ENCODE results near the gene MRI1.
"Not testable (repeated sequence)": the region's sequence is repeated elsewhere in the genome, so short reads cannot be mapped to it uniquely, and the experiment has no call there.

The MRI1 gene

DNA sequence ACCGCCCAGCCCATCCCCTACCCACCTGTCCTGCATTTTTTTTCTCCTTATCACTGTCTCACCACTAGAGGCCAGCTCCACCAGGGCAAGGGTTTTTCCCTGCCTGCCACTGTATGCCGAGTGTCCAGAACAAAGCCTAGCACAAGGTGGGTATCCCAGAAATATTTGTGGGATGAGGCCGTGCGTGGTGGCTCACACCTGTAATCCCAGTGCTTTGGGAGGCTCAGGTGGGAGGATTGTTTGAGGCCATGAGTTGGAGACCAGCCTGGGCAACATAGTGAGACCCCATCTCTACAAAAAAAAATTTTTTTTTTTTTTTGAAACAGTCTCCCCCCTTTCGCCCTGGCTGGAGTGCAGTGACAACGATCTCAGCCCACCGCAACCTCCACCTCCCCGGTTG, 2.9 kb upstream of the MRI1 start:
- no peak for DNase-seq (ENCODE audit: low read depth)

DNA sequence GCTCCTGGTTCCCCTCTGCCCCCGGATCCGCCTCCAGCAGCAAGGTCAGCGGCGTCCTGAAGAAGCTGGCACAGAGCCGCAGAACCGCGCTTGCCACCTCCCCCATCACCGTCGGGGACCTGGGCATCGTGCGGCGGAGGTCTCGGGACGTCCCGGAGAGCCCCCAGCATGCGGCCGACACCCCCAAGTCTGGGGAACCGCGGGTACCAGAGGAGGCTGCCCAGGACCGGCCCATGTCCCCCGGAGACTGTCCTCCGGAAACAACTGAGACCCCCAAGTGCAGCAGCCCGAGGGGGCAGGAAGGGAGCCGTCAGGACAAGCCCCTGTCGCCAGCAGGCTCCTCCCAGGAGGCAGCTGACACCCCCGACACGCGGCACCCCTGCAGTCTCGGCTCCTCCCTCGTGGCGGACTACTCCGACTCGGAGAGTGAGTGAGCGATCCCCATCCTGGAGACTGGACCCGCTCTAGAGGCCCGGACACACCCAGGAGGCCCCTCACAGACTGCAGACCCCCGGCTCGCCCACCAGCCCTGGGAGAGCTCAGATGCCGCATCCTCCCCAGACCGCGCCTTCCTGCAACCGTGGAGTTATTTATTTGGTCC, 1.6 kb upstream of the MRI1 start:
- no peak for DNase-seq (ENCODE audit: low read depth)

DNA sequence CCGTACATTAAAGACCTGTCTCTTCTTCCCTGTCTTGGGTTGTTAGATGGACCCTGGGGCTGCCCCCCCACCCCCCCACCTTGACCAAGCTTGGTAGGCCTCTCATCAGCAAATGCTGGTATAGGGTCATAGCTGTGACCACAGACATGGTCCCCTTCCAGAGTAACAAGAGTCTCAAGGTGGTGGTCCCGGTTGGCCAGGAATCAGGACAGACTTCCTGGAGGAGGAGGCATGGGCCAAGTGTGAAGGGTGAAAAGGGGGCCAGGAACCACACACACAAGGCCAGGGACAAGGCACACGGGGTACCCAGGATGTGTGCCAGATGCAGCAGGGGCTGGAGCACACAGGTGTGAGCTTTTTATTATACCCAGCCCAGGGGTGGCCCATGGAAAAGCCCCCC, 1.1 kb upstream of the MRI1 start:
- DNase-seq (ENCODE audit: low read depth) = no peak

DNA sequence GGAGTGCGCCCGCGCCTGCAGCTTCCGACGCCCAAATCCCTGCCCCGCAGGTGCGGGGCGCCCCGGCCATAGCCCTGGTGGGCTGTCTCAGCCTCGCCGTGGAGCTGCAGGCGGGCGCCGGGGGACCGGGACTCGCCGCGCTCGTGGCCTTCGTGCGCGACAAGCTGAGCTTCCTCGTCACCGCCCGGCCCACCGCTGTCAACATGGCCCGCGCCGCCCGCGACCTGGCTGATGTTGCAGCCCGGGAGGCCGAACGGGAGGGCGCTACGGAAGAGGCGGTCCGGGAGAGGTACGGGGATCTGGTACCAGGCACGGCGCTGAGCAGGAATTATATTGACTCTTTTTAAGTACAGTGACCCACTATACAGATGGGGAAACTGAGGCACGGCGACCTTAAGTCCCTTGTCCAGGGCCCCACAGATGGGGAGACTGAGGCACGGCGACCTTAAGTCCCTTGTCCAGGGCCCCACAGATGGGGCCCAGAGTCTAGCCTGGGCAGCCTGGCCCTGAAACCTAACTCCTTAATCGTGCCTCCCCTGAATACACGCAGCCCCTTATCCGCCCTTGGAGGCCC, 586 bp downstream of the MRI1 start:
- DNase-seq (ENCODE audit: low read depth) = no peak

DNA sequence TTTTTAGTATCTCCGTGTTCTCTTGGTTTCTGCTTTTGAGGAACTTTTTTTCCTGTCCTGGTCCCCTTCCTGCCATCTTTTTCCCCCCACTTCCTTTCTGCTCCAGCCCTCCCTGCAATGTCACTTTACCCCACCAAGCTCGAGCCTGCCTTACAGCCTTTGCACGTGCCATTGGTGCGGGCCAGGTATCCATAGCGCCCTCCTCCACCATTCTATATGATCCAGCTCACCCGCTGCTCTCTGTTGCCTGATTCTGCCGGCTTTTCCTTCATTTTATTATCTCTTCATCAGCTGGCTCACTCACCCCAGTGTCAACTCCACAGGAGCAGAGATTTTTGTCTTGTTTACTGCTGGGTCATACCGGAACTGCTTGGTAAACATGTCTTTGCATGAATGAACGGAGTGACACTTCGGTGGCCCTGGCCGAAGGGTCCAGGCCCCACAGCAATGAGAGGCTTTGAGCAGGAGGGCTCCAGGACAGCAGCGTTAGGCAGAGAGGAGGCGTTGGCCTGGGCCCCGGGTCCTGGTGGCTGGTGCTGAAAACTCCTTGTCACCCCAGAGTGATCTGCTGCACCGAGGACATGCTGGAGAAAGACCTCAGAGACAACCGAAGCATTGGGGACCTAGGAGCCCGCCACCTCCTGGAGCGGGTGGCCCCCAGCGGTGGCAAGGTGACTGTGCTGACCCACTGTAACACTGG, 1.2 kb downstream of the MRI1 start:
- no peak for DNase-seq (ENCODE audit: low read depth)

DNA sequence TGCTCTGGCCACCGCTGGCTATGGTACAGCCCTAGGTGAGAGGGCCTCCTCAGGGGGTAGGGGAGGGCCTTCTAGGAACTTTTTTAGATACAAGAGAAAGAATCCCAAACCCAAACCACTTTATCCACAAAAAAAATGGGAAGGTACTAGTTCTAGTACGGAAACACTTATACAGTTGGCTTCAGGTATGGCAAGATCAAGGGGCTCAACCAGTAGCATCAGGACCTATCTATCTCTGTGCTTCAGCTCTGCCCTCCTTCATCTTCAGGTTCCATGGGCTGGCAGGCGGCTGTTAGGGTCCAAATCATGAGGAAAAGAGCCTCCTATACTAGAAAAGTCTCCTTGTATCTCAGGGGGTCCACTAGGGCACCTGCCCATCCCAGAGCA, 1.8 kb downstream of the MRI1 start:
- no peak for DNase-seq (ENCODE audit: low read depth)

DNA sequence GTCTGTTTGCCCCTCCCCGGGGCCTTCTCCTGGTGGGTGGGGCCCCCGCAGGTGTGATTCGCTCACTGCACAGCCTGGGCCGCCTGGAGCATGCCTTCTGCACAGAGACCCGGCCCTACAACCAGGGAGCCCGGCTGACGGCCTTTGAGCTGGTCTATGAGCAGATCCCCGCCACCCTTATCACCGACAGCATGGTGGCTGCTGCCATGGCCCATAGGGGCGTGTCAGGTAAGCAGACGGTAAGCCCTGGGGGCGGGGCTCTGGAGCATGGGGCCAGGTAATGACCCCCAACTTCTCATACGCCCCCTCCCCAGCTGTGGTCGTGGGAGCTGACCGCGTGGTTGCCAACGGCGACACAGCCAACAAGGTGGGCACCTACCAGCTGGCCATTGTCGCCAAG, 4.2 kb downstream of the MRI1 start:
- no peak for DNase-seq (ENCODE audit: low read depth)

DNA sequence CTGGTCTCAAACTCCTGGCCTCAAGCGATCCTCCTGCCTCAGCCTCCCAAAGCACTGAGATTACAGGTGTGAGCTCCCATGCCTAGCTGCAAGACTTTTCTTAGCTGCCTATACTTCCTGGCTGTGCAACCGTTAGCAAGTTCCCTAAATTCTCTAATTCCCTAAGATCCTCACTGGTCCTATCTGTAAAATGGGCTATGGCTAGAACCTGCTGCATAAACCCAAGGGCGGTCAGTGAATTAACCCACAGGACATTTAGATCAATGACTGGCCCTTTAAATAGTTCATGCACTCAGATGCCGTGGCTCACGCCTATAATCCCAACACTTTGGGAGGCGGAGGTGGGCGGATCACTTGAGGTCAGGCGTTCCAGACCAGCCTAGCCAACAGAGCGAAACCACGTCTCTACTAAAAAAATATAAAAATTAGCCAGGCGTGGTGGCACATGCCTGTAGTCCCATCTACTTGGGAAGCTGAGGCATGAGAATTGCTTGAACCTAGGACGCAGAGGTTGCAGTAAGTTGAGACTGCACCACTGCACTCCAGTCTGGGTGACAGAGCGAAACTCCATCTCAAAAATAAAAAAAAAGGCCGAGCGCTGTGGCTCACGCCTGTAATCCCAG, 5.8 kb downstream of the MRI1 start:
- DNase-seq (ENCODE audit: low read depth) = no peak

DNA sequence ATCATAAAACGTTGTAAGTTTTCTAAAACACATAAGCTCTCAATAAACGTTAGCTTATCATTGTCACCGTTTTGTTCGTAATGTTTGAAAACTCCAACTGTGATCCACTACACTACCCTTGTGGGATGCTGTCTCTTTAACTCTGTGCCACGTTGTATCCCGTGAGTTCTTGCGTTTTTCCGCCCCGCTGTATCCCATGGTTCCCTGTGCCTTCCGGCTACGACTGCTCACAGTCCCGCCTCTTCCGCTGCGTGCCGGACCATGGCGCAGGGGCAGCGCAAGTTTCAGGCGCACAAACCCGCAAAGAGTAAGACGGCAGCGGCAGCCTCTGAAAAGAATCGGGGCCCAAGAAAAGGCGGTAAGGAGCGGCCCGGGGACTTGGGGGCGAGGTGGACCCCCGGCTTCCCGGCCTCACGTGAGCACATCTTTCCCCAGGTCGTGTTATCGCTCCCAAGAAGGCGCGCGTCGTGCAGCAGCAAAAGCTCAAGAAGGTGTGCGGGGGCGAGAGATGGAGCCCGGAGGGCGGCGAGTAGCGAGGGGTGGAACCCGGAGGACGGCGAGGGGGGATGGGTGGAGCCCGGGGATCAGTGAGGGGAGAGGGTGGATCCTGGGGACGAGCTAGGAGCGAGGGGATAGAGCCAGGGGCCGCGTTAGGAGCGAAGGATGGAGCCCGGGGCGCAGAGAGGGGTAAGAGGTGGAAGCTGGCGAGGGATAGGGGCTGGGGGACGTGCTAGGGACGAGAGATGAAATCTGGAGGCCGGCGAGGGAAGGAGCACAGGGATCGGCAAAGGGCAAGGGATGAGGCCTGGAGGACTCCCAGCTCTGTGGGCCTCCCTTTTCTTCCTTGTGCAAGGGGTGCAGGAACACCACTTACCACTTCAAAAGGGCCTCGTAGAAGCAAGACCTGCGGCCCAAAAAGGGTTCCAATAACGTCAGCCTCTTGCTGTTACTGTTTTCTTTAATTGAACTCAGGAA, 10.2 kb downstream of the MRI1 start, which contains the start of gene C19orf53:
C19orf53 (plus strand) TSS at position 240 of the 975 bp plus-strand sequence; CDS start at position 262, 22 bp downstream.
- DNase-seq (ENCODE audit: low read depth) = peak; percentile 86

DNA sequence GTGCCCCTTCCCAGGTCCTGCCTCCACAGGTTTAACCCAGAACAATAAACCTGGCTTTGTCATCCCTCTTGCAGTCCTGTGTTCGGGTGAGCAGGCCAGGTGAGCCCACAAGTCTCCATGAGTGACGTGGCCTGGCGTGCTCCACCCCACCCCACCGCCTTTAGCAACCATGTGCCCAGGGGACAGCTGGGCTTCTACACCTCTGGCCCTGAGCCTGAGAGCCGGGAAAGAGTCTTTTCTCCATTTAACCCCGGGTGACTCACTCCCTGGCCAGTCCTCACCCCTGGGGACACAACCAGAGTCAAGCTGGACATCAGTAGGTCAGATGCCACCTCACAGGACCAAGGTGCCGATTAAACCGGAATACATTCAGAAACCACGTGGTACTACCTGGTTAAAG, 14.1 kb downstream of the MRI1 start:
- DNase-seq (ENCODE audit: low read depth) = no peak

DNA sequence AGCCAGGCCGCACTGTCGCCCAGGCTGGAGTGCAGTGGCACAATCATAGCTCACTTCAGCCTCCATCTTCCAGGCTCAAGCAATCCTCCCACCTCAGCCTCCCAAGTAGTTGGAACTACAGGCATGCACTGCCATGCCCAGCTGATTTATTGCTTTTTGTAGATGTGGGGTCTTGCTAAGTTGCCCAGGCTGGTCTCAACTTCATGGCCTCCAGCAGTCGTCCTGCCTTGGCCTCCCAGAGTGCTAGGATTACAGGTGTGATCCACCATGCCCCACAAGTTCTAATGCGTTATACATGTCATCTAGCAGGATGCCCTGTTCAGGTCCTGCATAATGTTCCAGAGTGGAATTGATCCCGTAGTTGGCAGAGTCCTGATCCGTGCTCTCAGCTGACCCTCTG, 14.5 kb downstream of the MRI1 start:
- no peak for DNase-seq (ENCODE audit: low read depth)

DNA sequence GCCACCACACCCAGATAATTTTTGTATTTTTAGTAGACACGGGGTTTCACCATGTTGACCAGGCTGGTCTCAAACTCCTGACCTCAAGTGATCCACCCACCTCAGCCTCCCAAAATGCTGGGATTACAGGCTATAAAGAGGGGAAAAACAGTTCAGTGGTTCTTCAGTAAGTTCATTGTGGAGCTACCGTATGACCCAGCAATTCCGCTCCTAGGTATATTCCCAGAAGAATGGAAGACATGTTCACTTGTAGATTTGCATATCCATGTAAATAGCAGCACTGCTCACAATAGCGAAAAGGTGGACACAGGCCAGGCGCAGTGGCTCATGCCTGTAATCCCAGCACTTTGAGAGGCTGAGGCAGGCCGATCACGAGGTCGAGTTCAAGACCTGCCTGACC, 15.5 kb downstream of the MRI1 start:
- not testable (repeated sequence) for DNase-seq (ENCODE audit: low read depth)

DNA sequence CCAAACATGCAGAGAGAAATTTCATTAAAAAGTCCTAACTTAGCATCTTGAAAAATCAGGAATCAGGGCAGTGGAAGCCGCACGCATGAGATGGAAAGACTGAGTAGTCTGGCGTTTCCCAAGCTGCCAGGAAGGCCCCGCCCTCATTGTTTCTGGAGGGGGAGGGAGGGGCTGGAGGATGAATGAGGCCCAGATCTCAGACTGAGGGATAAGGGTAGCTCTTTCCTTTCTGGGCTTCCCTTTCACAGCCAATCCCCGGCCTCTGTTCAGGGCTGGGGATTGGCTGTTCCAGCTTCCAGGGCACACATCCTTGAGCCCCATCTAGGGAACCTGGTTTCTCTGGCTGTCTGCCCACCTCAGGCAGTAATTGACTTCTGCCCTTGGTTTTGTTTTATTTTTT, 17.2 kb downstream of the MRI1 start:
- DNase-seq (ENCODE audit: low read depth) = peak; percentile 73

DNA sequence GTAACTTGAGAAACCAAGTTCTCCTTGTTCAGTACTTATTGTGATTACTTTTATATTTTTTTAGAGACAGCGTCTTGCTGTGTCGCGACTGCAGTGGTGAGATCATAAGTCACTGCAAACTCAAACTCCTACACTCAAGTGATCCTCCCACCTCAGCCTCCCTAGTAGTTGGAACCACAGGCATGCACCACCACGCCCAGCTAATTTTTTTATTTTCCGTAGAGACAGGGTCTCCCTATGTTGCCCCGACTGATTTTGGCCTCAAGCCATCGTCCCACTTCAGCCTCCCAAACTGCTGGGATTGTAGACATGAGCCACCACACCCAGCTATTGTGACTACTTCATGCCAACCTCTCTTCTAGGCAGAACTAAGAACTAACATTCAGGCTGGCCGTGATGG, 18.2 kb downstream of the MRI1 start:
- no peak for DNase-seq (ENCODE audit: low read depth)

DNA sequence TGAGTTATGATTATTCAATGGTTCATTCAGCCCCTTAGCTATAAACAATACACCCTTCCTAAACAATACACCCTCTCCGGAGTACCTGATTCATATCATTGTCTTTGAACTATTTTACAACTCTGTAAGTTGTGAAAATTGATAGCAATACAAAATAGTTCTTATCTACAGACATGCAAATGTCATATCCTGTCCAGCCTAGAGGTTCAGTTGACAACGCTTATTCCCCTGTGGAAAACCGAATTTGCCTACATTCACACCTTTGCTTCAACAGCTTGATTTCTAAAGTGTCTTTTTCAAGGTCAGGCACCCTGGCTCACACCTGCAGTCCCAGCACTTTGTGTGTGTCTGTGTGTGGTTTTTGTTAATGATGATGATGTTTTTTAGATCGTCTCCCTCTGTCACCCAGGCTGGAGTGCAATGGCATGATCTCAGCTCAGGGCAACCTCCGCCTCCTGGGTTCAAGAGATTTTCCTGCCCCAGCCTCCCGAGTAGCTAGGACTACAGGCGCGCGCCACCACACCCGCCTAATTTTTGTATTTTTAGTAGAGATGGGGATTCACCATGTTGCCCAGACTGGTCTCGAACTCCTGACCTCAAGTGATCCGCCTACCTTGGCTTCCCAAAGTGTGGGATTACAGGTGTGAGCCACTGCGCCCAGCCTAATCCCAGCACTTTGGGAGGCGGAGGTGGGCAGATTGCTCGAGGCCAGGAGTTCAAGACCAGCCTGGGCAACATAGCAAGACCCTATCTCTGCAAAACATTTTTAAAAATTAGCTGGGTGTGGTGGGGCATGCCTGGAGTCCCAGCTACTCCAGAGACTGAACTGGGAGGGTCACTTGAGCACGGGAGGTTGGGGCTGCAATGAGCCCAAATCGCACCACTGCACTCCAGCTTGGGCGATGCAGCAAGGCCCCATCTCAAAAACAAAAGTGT, 19.5 kb downstream of the MRI1 start:
- no peak for DNase-seq (ENCODE audit: low read depth)

DNA sequence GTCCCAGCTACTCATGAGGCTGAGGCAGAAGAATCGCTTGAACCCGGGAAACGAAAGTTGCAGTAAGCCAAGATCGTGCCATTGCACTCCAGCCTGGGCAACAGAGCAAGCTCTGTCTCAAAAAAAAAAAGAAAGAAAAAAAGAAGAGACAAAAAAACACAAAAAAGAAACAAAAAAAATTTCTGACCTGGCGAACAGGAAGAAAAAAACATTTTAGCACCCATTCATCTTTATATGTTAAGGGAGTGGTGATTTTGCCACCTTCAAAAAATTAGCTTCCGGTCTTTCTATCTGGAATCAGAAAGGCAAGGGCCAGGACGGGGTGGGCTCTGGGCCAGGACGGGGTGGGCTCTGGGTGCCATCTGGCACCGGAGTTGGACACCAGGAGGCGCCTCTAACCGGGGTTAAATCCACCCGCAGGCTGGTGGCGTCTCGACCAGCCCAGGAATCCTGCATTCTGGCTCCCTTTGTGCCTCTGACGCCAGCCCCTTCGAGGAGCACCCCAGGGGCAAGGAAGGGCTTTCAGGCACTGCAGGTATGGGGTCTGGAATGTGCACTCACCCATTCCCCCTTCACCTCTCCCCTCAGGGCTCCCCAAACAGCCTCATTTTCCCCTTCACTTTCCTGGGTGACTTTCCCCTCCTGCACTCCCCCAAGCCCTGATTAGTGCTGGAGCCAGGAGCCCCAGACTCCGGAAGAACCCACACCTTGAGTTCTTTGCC, 20.6 kb downstream of the MRI1 start:
- DNase-seq (ENCODE audit: low read depth) = peak; percentile 50

DNA sequence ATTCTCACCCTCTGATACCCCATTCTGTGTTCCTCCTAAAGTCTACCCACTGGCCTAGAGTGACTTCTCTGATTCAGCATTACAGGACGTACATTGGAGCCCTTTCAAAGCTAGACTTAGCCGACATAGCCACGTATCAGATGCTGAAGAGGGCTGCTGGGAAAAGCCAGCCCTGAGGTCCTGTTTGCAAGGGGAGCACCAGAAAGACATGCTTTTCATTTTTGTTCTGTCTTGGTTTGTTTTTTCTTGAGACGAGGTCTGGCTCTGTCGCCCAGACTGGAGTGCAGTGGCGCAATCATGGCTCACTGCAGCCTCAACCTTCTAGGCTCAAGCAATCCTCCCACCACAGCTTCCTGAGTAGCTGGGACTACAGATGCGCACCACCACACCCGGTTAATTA, 24.7 kb downstream of the MRI1 start:
- DNase-seq (ENCODE audit: low read depth) = peak; percentile 51

DNA sequence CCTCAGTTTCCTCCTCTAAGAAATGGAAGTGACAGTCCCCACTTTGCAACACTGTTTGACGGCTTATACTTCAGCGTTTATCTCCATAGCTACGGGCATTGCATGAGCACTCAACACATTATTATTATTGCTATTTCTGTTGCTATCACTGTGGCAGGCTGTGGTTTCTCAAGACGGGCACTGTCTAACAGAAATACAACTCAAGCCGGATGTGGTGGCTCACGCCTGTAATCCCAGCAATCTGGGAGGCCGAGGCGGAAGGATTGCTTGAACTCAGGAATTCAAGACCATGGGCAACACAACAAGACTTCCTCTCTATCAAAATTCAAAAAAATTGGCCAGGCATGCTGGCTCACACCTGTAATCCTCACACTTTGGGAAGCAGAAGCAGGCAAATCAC, 26.0 kb downstream of the MRI1 start:
- DNase-seq (ENCODE audit: low read depth) = no peak

DNA sequence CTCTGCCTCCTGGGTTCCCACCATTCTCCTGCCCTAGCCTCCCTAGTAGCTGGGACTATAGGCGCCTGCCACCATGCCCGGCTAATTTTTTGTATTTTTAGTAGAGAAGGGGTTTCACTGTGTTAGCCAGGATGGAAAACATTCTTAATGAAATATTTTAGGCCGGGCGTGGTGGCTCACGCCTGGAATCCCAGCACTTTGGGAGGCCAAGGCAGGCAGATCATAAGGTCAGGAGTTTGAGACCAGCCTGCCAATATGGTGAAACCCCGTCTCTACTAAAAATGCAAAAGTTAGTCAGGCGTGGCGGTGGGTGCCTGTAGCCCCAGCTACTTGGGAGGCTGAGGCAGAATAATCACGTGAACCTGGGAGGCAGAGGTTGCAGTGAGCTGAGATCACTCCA, 29.0 kb downstream of the MRI1 start:
- DNase-seq (ENCODE audit: low read depth) = not testable (repeated sequence)

DNA sequence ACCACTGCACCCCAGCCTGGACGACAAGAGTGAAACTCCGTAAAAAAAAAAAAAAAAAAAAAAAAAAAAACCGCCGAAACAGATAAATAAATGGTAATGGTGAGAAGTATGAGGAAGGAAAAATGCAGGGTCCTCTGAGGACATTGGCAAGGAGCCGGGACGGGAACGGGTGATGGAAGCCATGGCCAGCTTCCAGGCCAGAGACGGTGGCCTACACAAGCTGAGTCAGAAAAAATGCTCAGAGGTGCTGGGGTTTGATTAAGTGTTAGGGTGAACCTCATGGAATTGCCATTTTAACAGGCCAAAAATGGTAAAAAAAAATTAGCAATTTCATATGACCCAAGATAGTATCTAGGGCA, 30.1 kb downstream of the MRI1 start:
- DNase-seq (ENCODE audit: low read depth) = peak; percentile 88
